ENCODE results near the gene CAB39.

CAB39 gene

GRCh38 chr2:230758566-230759480 is 46.2 kb downstream of the CAB39 start:
- no peak for DNase-seq

- DNase-seq = no peak
These were observed 47.0 kb downstream of the CAB39 start for GRCh38 chr2:230759481-230760167.

GRCh38 chr2:230761704-230762103 is 49.1 kb downstream of the CAB39 start:
- DNase-seq = no peak

- no peak for DNase-seq
These were observed 49.8 kb downstream of the CAB39 start for GRCh38 chr2:230762317-230762896.

- no peak for DNase-seq
These were observed 51.7 kb downstream of the CAB39 start for GRCh38 chr2:230764346-230764745.

GRCh38 chr2:230765611-230766300 is 53.1 kb downstream of the CAB39 start:
- no peak for DNase-seq

- no peak for DNase-seq
These were observed 55.3 kb downstream of the CAB39 start for GRCh38 chr2:230767862-230768388.

GRCh38 chr2:230770804-230771203 is 58.2 kb downstream of the CAB39 start:
- no peak for DNase-seq

- no peak for DNase-seq
These were observed 59.5 kb downstream of the CAB39 start for GRCh38 chr2:230772156-230772555.

GRCh38 chr2:230773039-230773773 is 60.6 kb downstream of the CAB39 start:
- no peak for DNase-seq

GRCh38 chr2:230774348-230774951 is 61.8 kb downstream of the CAB39 start:
- no peak for DNase-seq

GRCh38 chr2:230775737-230776136 is 63.1 kb downstream of the CAB39 start:
- DNase-seq = no peak

GRCh38 chr2:230777721-230778120 is 65.1 kb downstream of the CAB39 start:
- no peak for DNase-seq

- DNase-seq = no peak
These were observed 65.9 kb downstream of the CAB39 start for GRCh38 chr2:230778350-230779063.

GRCh38 chr2:230779126-230779525 is 66.5 kb downstream of the CAB39 start:
- DNase-seq = no peak

GRCh38 chr2:230779607-230780006 is 67.0 kb downstream of the CAB39 start:
- no peak for DNase-seq

- no peak for DNase-seq
These were observed 68.6 kb downstream of the CAB39 start for GRCh38 chr2:230781130-230781797.

GRCh38 chr2:230783101-230783500 is 70.5 kb downstream of the CAB39 start:
- no peak for DNase-seq

- no peak for DNase-seq
These were observed 72.2 kb downstream of the CAB39 start for GRCh38 chr2:230784795-230785194.

GRCh38 chr2:230785346-230785745 is 72.7 kb downstream of the CAB39 start:
- DNase-seq = no peak
